IMR-90 (cell line): Measurements from ENCODE around the gene GARNL3. TPM values are rescaled to one million over a fixed set of nuclear protein-coding genes. Genes with fewer than 3 reads are reported as not detected.
A peak's percentile ranks its signal among the peaks of the same experiment; 100 is the strongest.

ENCODE experiments used
- ATAC-seq: fragments of 200-7000 bp; cut with Tn5 transposase; 2 replicates; pipeline ENCODE4 v1.9.1; 2020; ENCODE audit warnings: low read depth, mild to moderate bottlenecking, moderate library complexity
- BruUV-seq: library from RNA; stranded (reverse); fragments of 400-500 nt; replicated peaks from 2 replicates; lab custom pipeline; 2021; lab: Mats Ljungman, UMichigan
- CTCF ChIA-PET: fragments of 300-600 bp; formaldehyde crosslinking; extraction: SDS; loops from one replicate; lab custom pipeline; 2021; ENCODE audit warnings: antibody characterized with exemption; lab: Yijun Ruan, JAX
- POLR2A ChIA-PET: fragments of 300-600 bp; sonication (Branson Sonifier 250); formaldehyde crosslinking; loops from one replicate; lab custom pipeline; 2022; ENCODE audit warnings: antibody characterized with exemption; ENCODE audit not compliant: unreplicated experiment; lab: Charles Lee
- DNase-seq: peaks from one replicate; pipeline ENCODE4 v3.0.0; 2013
- H2AFZ ChIP-seq: replicated peaks from 2 replicates; pipeline ENCODE3; 2013; ENCODE audit warnings: low read length, mild to moderate bottlenecking; ENCODE audit not compliant: poor library complexity
- H2AK5ac ChIP-seq: 2 replicates; pipeline ENCODE4 v1.6.1; 2013; ENCODE audit warnings: low read depth, low read length, inconsistent platforms
- H2AK9ac ChIP-seq: replicated peaks from 2 replicates; pipeline ENCODE3; 2013; ENCODE audit warnings: mild to moderate bottlenecking, low read depth, low read length, moderate library complexity; ENCODE audit not compliant: poor library complexity
- H2BK120ac ChIP-seq: 2 replicates; pipeline ENCODE4 v1.6.1; 2013; ENCODE audit warnings: low read depth, low read length, inconsistent platforms
- H2BK15ac ChIP-seq: 3 replicates; pipeline ENCODE4 v1.6.1; 2013; ENCODE audit warnings: low read depth, low read length, inconsistent platforms
- H2BK20ac ChIP-seq: 2 replicates; pipeline ENCODE4 v1.6.1; 2013; ENCODE audit warnings: low read depth, mild to moderate bottlenecking, inconsistent platforms, low read length, moderate library complexity
- H2BK5ac ChIP-seq: 2 replicates; pipeline ENCODE4 v1.6.1; 2013; ENCODE audit warnings: mild to moderate bottlenecking, low read depth, low read length, inconsistent platforms; ENCODE audit not compliant: poor library complexity, severe bottlenecking
- H3K14ac ChIP-seq: replicated peaks from 2 replicates; pipeline ENCODE4 v1.6.1; 2013; ENCODE audit warnings: low read depth, low read length, inconsistent platforms
- H3K18ac ChIP-seq: 2 replicates; pipeline ENCODE4 v1.6.1; 2013; ENCODE audit warnings: low read depth, low read length, control low read depth
- H3K23ac ChIP-seq: 2 replicates; pipeline ENCODE4 v1.6.1; 2013; ENCODE audit warnings: low read depth, low read length, inconsistent platforms
- H3K27ac ChIP-seq: 2 replicates; pipeline ENCODE4 v1.5.1; 2013; ENCODE audit warnings: mild to moderate bottlenecking, control low read depth, low read length; ENCODE audit not compliant: insufficient read depth
- H3K27me3 ChIP-seq: 2 replicates; pipeline ENCODE4 v1.6.1; 2013; ENCODE audit warnings: low read length; ENCODE audit not compliant: control insufficient read depth, insufficient read depth
- H3K36me3 ChIP-seq: 2 replicates; pipeline ENCODE4 v1.6.1; 2013; ENCODE audit warnings: low read length, mixed read lengths; ENCODE audit not compliant: control insufficient read depth, insufficient read depth
- H3K4ac ChIP-seq: 2 replicates; pipeline ENCODE4 v1.6.1; 2013; ENCODE audit warnings: low read depth, low read length, inconsistent platforms
- H3K4me1 ChIP-seq: 2 replicates; pipeline ENCODE4 v1.6.1; 2013; ENCODE audit warnings: low read length, mixed read lengths; ENCODE audit not compliant: control insufficient read depth, insufficient read depth
- H3K4me2 ChIP-seq: 2 replicates; pipeline ENCODE4 v1.6.1; 2013; ENCODE audit warnings: low read depth, mild to moderate bottlenecking, control low read depth, low read length, moderate library complexity
- H3K4me3 ChIP-seq: 2 replicates; pipeline ENCODE4 v1.5.1; 2013; ENCODE audit warnings: low read depth, mild to moderate bottlenecking, control low read depth, low read length, moderate library complexity; ENCODE audit not compliant: insufficient read depth
- H3K56ac ChIP-seq: 2 replicates; pipeline ENCODE4 v1.6.1; 2013; ENCODE audit warnings: low read length, inconsistent platforms; ENCODE audit not compliant: insufficient read depth; ENCODE audit errors: extremely low read depth
- H3K79me1 ChIP-seq, 2 experiments: 2 replicates each; pipeline ENCODE4 v1.6.1; 2013; ENCODE audit warnings: low read length in 2 of 2, inconsistent platforms in 1 of 2, low read depth in 1 of 2
- H3K9ac ChIP-seq: 2 replicates; pipeline ENCODE4 v1.6.1; 2013; ENCODE audit warnings: low read depth, low read length, control low read depth
- H3K9me1 ChIP-seq: 2 replicates; pipeline ENCODE4 v1.6.1; 2013; ENCODE audit warnings: low read length, inconsistent platforms; ENCODE audit not compliant: insufficient read depth
- H3K9me3 ChIP-seq: 2 replicates; pipeline ENCODE4 v1.6.1; 2013; ENCODE audit warnings: low read length; ENCODE audit not compliant: control insufficient read depth, insufficient read depth
- H4K20me1 ChIP-seq: 2 replicates; pipeline ENCODE4 v1.6.1; 2013; ENCODE audit warnings: low read length, inconsistent platforms; ENCODE audit not compliant: insufficient read depth
- H4K5ac ChIP-seq: 2 replicates; pipeline ENCODE4 v1.6.1; 2013; ENCODE audit warnings: mild to moderate bottlenecking, low read depth, low read length, control low read depth
- H4K8ac ChIP-seq, 2 experiments: 2 replicates each; pipeline ENCODE4 v1.6.1; 2013; ENCODE audit warnings: low read depth in 2 of 2, low read length in 2 of 2, control low read depth in 1 of 2, inconsistent platforms in 1 of 2
- H4K91ac ChIP-seq: 2 replicates; pipeline ENCODE4 v1.6.1; 2013; ENCODE audit warnings: low read depth, low read length, inconsistent platforms; ENCODE audit not compliant: insufficient read depth
- CEBPB ChIP-seq: IDR thresholded peaks from 2 replicates; pipeline ENCODE4 v1.6.1; 2012; ENCODE audit warnings: low read depth, low read length, improper control_type of control experiment
- MAFK ChIP-seq: IDR thresholded peaks from 2 replicates; pipeline ENCODE4 v1.6.1; 2012; ENCODE audit warnings: low read depth, low read length, improper control_type of control experiment
- MXI1 ChIP-seq: IDR thresholded peaks from 2 replicates; pipeline ENCODE4 v1.6.1; 2012; ENCODE audit warnings: low read depth, mild to moderate bottlenecking, low read length, moderate library complexity, borderline replicate concordance
- NFE2L2 ChIP-seq: fragments of 150-350 bp; IDR thresholded peaks from 2 replicates; pipeline ENCODE4 v1.6.1; 2016; ENCODE audit warnings: low read depth, mild to moderate bottlenecking, low read length
- POLR2A ChIP-seq: IDR thresholded peaks from 2 replicates; pipeline ENCODE4 v1.6.1; 2012; ENCODE audit warnings: mild to moderate bottlenecking, low read depth, low read length
- RFX5 ChIP-seq: IDR thresholded peaks from 2 replicates; pipeline ENCODE4 v1.8.0; 2012; ENCODE audit warnings: low read depth, mild to moderate bottlenecking, low read length, moderate library complexity
- WGBS, 2 experiments: methylation state at CpG; one replicate each; pipeline versions ENCODE4 v1.1.5 to v1.1.7; 2013; ENCODE audit warnings: missing lambda C conversion rate in 2 of 2; ENCODE audit not compliant: insufficient read length in 1 of 2; ENCODE audit errors: extremely low coverage in 2 of 2; 5-methylcytosine and 5-hydroxymethylcytosine counted together
- dilution Hi-C: fragments of 300-500 bp; cut with HindIII; formaldehyde crosslinking; loops from one replicate; pipeline ENCODE4 v1.14.3; 2018; ENCODE audit warnings: low sequenced_read_pairs; ENCODE audit not compliant: unreplicated experiment
- in situ Hi-C: fragments of 300-500 bp; cut with MboI; formaldehyde crosslinking; loops from 3 replicates; pipeline ENCODE4 v1.14.3; 2019; ENCODE audit warnings: low sequenced_read_pairs, inconsistent platforms, mixed read lengths
- intact Hi-C: fragments of 100-400 bp; cut with micrococcal nuclease; formaldehyde crosslinking; loops from 2 replicates; pipeline ENCODE4 v1.10.0; 2022
- polyA plus RNA-seq, 3 experiments: library from polyadenylated mRNA; depleted of rRNA; stranded (reverse); fragments of >200 nt; gene quantifications; 2 replicates each; pipeline ENCODE4 v1.2.3, GENCODE V29; 2012; ENCODE audit warnings: low replicate concordance in 1 of 3
- total RNA-seq: library from RNA; depleted of rRNA; stranded (reverse); fragments of >200 nt; gene quantifications from 2 replicates; pipeline ENCODE4 v1.2.3, GENCODE V29; 2012
- TF ChIP-seq, protein P1 (sequence below): fragments of 150-350 bp; IDR thresholded peaks from 2 replicates; pipeline ENCODE4 v1.6.1; 2016; ENCODE audit warnings: low read depth, mild to moderate bottlenecking, low read length, moderate library complexity, borderline replicate concordance

Gene GARNL3
- total and polyA plus RNA-seq, 2 of the 4 experiments (the other 2 are of a cell fraction) = 1.9 to 5.0 TPM

DNA sequence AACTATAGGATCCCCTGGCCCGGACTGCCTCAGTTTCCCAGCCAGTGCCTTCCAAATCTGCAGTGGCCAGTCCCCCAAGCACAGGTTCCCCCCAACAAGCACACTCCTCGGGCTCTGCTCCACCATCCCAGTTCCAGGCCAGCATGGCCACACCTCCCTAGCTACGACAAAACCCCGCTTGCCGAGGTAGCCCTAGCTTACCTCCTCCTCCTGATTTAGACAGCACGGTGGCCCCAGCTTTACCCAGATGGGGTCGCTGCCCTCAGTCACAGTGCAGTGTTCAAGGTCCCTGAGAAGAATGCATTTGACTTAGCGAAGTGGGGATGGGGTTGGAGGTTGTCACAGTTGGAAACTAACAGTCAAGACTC lies 40.8 kb upstream of the GARNL3 start:
- no peak overlapping the region for H4K5ac ChIP-seq
- no peak overlapping the region for H2BK120ac ChIP-seq
- ATAC-seq (no peak), DNase-seq (no peak)
- no peak overlapping the region for H2BK15ac ChIP-seq
- no peak overlapping the region for H4K91ac ChIP-seq
- H3K14ac ChIP-seq = no peak overlapping the region
- H3K56ac ChIP-seq = no peak overlapping the region
- H3K4me2 ChIP-seq = peak overlapping the region; percentile 82
- no peak overlapping the region for H3K9ac ChIP-seq
- H3K18ac ChIP-seq = no peak overlapping the region
- H4K8ac ChIP-seq = no peak overlapping the region; a peak in 1 of 4 replicates
- no peak for TF ChIP-seq MAFK
- no peak for TF ChIP-seq MXI1
- TF ChIP-seq POLR2A = no peak
- no peak for TF ChIP-seq NFE2L2
- TF ChIP-seq RFX5 = no peak
- no peak for TF ChIP-seq CEBPB
- TF ChIP-seq, protein P1, sequence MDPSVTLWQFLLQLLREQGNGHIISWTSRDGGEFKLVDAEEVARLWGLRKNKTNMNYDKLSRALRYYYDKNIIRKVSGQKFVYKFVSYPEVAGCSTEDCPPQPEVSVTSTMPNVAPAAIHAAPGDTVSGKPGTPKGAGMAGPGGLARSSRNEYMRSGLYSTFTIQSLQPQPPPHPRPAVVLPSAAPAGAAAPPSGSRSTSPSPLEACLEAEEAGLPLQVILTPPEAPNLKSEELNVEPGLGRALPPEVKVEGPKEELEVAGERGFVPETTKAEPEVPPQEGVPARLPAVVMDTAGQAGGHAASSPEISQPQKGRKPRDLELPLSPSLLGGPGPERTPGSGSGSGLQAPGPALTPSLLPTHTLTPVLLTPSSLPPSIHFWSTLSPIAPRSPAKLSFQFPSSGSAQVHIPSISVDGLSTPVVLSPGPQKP = no peak
- H3K4me1 ChIP-seq = no peaks in the 10 kb centered on the region
- in situ Hi-C loops (no loop called here), intact Hi-C loops (loop anchor here (10.0 kb wide), 1 partner anchor 201 kb away; the partner anchor contains the start of gene ZNF79), dilution Hi-C loops (no loop called here)
- H3K9me3 ChIP-seq = no peaks in the 10 kb centered on the region
- H2BK20ac ChIP-seq = no peak overlapping the region
- CTCF ChIA-PET = interaction anchor here (1.0 to 1.3 kb wide), 2 partner anchors 9 to 173 kb away, joined by 4 to 6 read pairs; partner anchors contain the start of gene SLC2A8
- H4K20me1 ChIP-seq = no peaks in the 10 kb centered on the region; the same call in 1 of the 2 replicates
- no peaks in the 10 kb centered on the region for H3K36me3 ChIP-seq
- no TSS peak for BruUV-seq
- H3K79me1 ChIP-seq = no peaks in the 10 kb centered on the region
- H2BK5ac ChIP-seq = no peak overlapping the region
- H3K4ac ChIP-seq = no peak overlapping the region
- H3K27me3 ChIP-seq = peaks cover 29% of the 10 kb centered on the region
- peak overlapping the region; percentile 85 for H3K4me3 ChIP-seq
- H2AK5ac ChIP-seq = no peak overlapping the region
- peaks cover 2% of the 10 kb centered on the region; the same call in 1 of the 2 replicates for H3K9me1 ChIP-seq
- H2AFZ ChIP-seq = peak overlapping the region; percentile 98
- no peak overlapping the region for H2AK9ac ChIP-seq
- no peak overlapping the region for H3K23ac ChIP-seq
- 31% methylated on average over 2 of the region's 8 CpGs; no CpG with 5 or more reads in 1 of the 2 experiments for WGBS, 2 experiments
- no peak overlapping the region for H3K27ac ChIP-seq
- POLR2A ChIA-PET = no interaction called here
